ENCODE results near the gene SH3RF3.
A peak's percentile ranks its signal among the peaks of the same experiment; 100 is the strongest.

Gene SH3RF3

GRCh38 chr2:109486711-109487535 lies 357.9 kb downstream of the SH3RF3 start:
- no peak for DNase-seq

GRCh38 chr2:109487536-109487869 lies 358.5 kb downstream of the SH3RF3 start:
- DNase-seq: no peak

- no peak for DNase-seq
Observed at GRCh38 chr2:109487871-109488655, 359.1 kb downstream of the SH3RF3 start.

- DNase-seq: no peak
Observed at GRCh38 chr2:109489296-109489695, 360.3 kb downstream of the SH3RF3 start.

- no peak for DNase-seq
Observed at GRCh38 chr2:109493176-109493935, 364.4 kb downstream of the SH3RF3 start.

GRCh38 chr2:109494351-109494750 lies 365.3 kb downstream of the SH3RF3 start:
- no peak for DNase-seq

GRCh38 chr2:109497463-109497862 lies 368.5 kb downstream of the SH3RF3 start:
- DNase-seq: no peak

- DNase-seq: peak; percentile 30
Observed at GRCh38 chr2:109497911-109498870, 369.2 kb downstream of the SH3RF3 start.

GRCh38 chr2:109498906-109499305 lies 369.9 kb downstream of the SH3RF3 start:
- no peak for DNase-seq

- DNase-seq: no peak
Observed at GRCh38 chr2:109499566-109499965, 370.6 kb downstream of the SH3RF3 start.

- no peak for DNase-seq
Observed at GRCh38 chr2:109500910-109501309, 371.9 kb downstream of the SH3RF3 start.

GRCh38 chr2:109501461-109501860 lies 372.5 kb downstream of the SH3RF3 start:
- no peak for DNase-seq

- no peak for DNase-seq
Observed at GRCh38 chr2:109503191-109503590, 374.2 kb downstream of the SH3RF3 start.

GRCh38 chr2:109507217-109507616 lies 378.2 kb downstream of the SH3RF3 start:
- no peak for DNase-seq

- no peak for DNase-seq
Observed at GRCh38 chr2:109507828-109508227, 378.8 kb downstream of the SH3RF3 start.

- no peak for DNase-seq
Observed at GRCh38 chr2:109508556-109508955, 379.6 kb downstream of the SH3RF3 start.

GRCh38 chr2:109510136-109511028 lies 381.4 kb downstream of the SH3RF3 start:
- peak; percentile 33 for DNase-seq

- DNase-seq: no peak
Observed at GRCh38 chr2:109511168-109511567, 382.2 kb downstream of the SH3RF3 start.

- DNase-seq: no peak
Observed at GRCh38 chr2:109512076-109512475, 383.1 kb downstream of the SH3RF3 start.

GRCh38 chr2:109513230-109513629 lies 384.2 kb downstream of the SH3RF3 start:
- no peak for DNase-seq

Measured in DMS 273 treated with DMSO at 0.1 percent for 48 hours (cell line).